Upper lobe of left lung (tissue), 6 donors: ENCODE measurements around the gene CDYL. TPM values are rescaled to one million over a fixed set of nuclear protein-coding genes. Genes with fewer than 3 reads are reported as not detected.

Experiments used
- ATAC-seq, 2 donors: fragments of 200-7000 bp; cut with Tn5 transposase; one replicate each; pipeline ENCODE4 v1.9.1; 2022; ENCODE audit warnings: mild to moderate bottlenecking in 2 of 2, moderate library complexity in 2 of 2; ENCODE audit not compliant: low FRiP score in 2 of 2
- DNase-seq, 2 donors: peaks; one replicate each; pipeline ENCODE4 v3.0.0-alpha.2; 2019 to 2020
- H3K27ac ChIP-seq, 4 donors: fragments of 200-600 bp; sonication (generic); one replicate each; pipeline ENCODE4 v1.5.1; 2016 to 2019
- H3K27me3 ChIP-seq, 4 donors: fragments of 200-600 bp; sonication (generic); one replicate each; pipeline ENCODE4 v1.5.1; 2017 to 2019
- H3K36me3 ChIP-seq, 4 donors: fragments of 200-600 bp; sonication (generic); one replicate each; pipeline ENCODE4 v1.5.1; 2016 to 2019
- H3K4me1 ChIP-seq, 4 donors: fragments of 200-600 bp; sonication (generic); one replicate each; pipeline ENCODE4 v1.5.1; 2018 to 2019
- H3K4me3 ChIP-seq, 4 donors: fragments of 200-600 bp; sonication (generic); one replicate each; pipeline ENCODE4 v1.5.1; 2017 to 2019; ENCODE audit warnings: mild to moderate bottlenecking in 2 of 4, moderate library complexity in 1 of 4
- H3K9me3 ChIP-seq, 4 donors: fragments of 200-600 bp; sonication (generic); one replicate each; pipeline ENCODE4 v1.5.1; 2018 to 2019
- EP300 ChIP-seq, 4 donors: sonication (generic); formaldehyde crosslinking; IDR thresholded peaks; one replicate each; pipeline ENCODE4 v1.5.1; 2017; ENCODE audit warnings: antibody characterized with exemption in 4 of 4, control low read depth in 2 of 4
- POLR2A ChIP-seq, 4 donors: fragments of 450-650 bp; IDR thresholded peaks; one replicate each; pipeline ENCODE4 v1.5.1; 2016 to 2017; ENCODE audit warnings: antibody characterized with exemption in 4 of 4, mild to moderate bottlenecking in 2 of 4
- POLR2AphosphoS5 ChIP-seq, 2 donors: sonication (generic); formaldehyde crosslinking; IDR thresholded peaks; one replicate each; pipeline ENCODE4 v1.5.1; 2017; ENCODE audit warnings: antibody characterized with exemption in 2 of 2
- WGBS, 2 donors: methylation state at CpG; one replicate each; pipeline ENCODE4 v1.1.5; 2017 to 2018; 5-methylcytosine and 5-hydroxymethylcytosine counted together
- total RNA-seq, 6 donors: library from RNA; depleted of rRNA in 4 of 6; stranded (reverse); fragments of >200 nt in 4 of 6; gene quantifications; one replicate each; pipeline versions ENCODE4 v1.1.0 to v1.2.1, GENCODE V29; 2016 to 2021
- TF ChIP-seq, protein P1 (sequence below), 6 experiments: fragments of 450-650 bp in 4 of 6; fragments of 200-600 bp in 2 of 6; sonication (generic) in 2 of 6; IDR thresholded peaks; one replicate each; pipeline ENCODE4 v1.5.1; 2016 to 2019; ENCODE audit warnings: antibody characterized with exemption in 6 of 6
- donor health status: DM: no; HTN: no; CAD: no; lungs with moderate emphysema.
- donor health status: DM: no; HTN: yes; CAD: no; lungs with severe emphysema.

Gene CDYL
- total RNA-seq, 6 donors from 2014 or later: 17.6 to 48.9 (median 32.9) TPM

DNA sequence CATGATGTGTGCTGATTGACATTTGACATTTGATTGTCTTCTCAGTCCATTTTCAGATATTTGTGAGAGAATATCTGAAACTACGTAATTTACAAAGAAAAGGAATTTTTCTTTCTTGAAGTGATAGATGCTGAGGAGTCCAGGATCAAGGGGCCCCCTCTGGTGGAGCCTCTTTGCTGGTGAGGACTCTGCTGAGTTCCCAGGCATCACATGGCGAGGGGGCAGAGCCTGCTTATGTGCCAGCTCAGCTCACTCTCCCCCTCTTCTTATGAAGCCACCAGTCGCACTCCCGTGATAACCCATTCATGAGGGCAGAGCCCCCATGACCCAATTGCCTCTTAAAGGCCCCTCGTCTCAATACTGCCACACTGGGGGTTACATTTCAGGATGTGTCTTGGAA is 136.4 kb downstream of the CDYL start:
- TF ChIP-seq POLR2AphosphoS5 (IDR thresholded peaks at IDR 0.05): no peak
- TF ChIP-seq, protein P1, sequence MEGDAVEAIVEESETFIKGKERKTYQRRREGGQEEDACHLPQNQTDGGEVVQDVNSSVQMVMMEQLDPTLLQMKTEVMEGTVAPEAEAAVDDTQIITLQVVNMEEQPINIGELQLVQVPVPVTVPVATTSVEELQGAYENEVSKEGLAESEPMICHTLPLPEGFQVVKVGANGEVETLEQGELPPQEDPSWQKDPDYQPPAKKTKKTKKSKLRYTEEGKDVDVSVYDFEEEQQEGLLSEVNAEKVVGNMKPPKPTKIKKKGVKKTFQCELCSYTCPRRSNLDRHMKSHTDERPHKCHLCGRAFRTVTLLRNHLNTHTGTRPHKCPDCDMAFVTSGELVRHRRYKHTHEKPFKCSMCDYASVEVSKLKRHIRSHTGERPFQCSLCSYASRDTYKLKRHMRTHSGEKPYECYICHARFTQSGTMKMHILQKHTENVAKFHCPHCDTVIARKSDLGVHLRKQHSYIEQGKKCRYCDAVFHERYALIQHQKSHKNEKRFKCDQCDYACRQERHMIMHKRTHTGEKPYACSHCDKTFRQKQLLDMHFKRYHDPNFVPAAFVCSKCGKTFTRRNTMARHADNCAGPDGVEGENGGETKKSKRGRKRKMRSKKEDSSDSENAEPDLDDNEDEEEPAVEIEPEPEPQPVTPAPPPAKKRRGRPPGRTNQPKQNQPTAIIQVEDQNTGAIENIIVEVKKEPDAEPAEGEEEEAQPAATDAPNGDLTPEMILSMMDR (IDR thresholded peaks at IDR 0.05): no peak
- no peak for TF ChIP-seq POLR2A (IDR thresholded peaks at IDR 0.05)
- no peak for TF ChIP-seq EP300 (IDR thresholded peaks at IDR 0.05)
- Histone ChIP-seq H3K36me3 (peaks cover 0 to 5% (median 0%) of the 10 kb centered on the region in 4 donors), H3K27me3 (no peaks in the 10 kb centered on the region), H3K4me1 (peaks cover 5 to 33% (median 17%) of the 10 kb centered on the region in 4 donors), H3K9me3 (no peaks in the 10 kb centered on the region), H3K4me3 (no peak overlapping the region), H3K27ac (no peak overlapping the region)
- 94 to 97% methylated on average over 5 of the region's 5 CpGs for WGBS, 2 donors
- ATAC-seq (no peak), DNase-seq (no peak)

DNA sequence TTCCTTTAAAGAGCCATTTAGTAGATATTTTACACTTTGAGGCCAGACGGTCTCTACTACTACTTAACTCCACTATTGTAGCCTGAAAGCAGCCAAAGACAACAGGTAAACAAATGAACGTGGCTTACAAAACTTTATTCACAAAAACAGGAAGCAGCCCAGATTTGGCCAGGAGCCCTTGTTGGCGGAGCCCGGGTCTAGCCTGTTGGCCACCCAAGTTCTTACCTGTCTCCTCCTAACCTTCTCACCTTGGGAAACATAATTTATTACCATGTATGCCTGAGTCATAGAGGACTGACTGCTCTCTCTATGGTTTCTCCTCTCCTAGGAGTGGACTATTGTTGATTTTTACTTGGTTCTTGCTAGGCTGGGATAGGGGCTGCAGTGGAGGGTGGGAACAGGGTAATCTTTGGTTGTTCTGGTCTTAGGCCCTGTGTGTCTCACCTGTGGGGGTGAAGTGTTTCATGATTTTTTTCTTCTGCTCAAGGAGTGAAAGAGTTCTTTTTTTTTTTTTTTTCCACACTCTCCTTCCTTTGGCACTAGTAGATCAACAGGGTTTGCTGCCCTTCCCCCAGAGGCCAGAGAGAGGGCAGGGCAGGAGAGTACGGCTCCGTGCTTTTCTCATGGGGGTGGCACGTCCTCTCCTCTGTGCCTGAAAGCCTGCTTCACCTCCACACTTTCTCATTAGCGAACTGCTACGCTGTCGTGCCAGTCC is 137.7 kb downstream of the CDYL start:
- no peaks in the 10 kb centered on the region for H3K9me3 ChIP-seq
- no peaks in the 10 kb centered on the region for H3K27me3 ChIP-seq
- ATAC-seq: no peak
- H3K27ac ChIP-seq: no peak overlapping the region
- TF ChIP-seq POLR2A (IDR thresholded peaks at IDR 0.05): no peak
- DNase-seq: no peak
- H3K4me3 ChIP-seq: no peak overlapping the region
- H3K36me3 ChIP-seq: peaks cover 0 to 1% (median 0%) of the 10 kb centered on the region in 4 donors
- WGBS, 2 donors: 59 to 68% methylated on average over 10 of the region's 10 CpGs
- peaks cover 5 to 33% (median 16%) of the 10 kb centered on the region in 4 donors for H3K4me1 ChIP-seq

- ATAC-seq: no peak
- TF ChIP-seq POLR2AphosphoS5 (IDR thresholded peaks at IDR 0.05) (no peak), POLR2A (IDR thresholded peaks at IDR 0.05) (no peak), EP300 (IDR thresholded peaks at IDR 0.05) (no peak)
- TF ChIP-seq, protein P1 (IDR thresholded peaks at IDR 0.05): no peak
- H3K4me1 ChIP-seq: peaks cover 5 to 33% (median 16%) of the 10 kb centered on the region in 4 donors
- H3K4me3 ChIP-seq: no peak overlapping the region
- no peak overlapping the region for H3K27ac ChIP-seq
- H3K27me3 ChIP-seq: no peaks in the 10 kb centered on the region
- no peaks in the 10 kb centered on the region for H3K9me3 ChIP-seq
- DNase-seq: no peak
- WGBS, 2 donors: 61 to 82% methylated on average over 8 to 14 of the region's 14 CpGs
- H3K36me3 ChIP-seq: no peaks in the 10 kb centered on the region
Measured at GRCh38 chr6:4914420-4915159, 138.4 kb downstream of the CDYL start.

GRCh38 chr6:4916954-4917561 is 140.9 kb downstream of the CDYL start:
- DNase-seq (no peak), ATAC-seq (no peak)
- 52 to 82% methylated on average over 5 of the region's 5 CpGs for WGBS, 2 donors
- Histone ChIP-seq H3K36me3 (no peaks in the 10 kb centered on the region), H3K9me3 (no peaks in the 10 kb centered on the region), H3K27ac (no peak overlapping the region), H3K4me1 (peaks cover 5 to 16% (median 13%) of the 10 kb centered on the region in 4 donors), H3K4me3 (no peak overlapping the region), H3K27me3 (no peaks in the 10 kb centered on the region)
- TF ChIP-seq, protein P1 (IDR thresholded peaks at IDR 0.05): no peak
- TF ChIP-seq POLR2AphosphoS5 (IDR thresholded peaks at IDR 0.05) (no peak), EP300 (IDR thresholded peaks at IDR 0.05) (no peak), POLR2A (IDR thresholded peaks at IDR 0.05) (no peak)

- H3K4me1 ChIP-seq: no peaks in the 10 kb centered on the region
Measured at GRCh38 chr6:4920914-4921410, 144.8 kb downstream of the CDYL start.

More at GRCh38 chr6:4920914-4921410, 144.8 kb downstream of the CDYL start:
- no peaks in the 10 kb centered on the region for H3K9me3 ChIP-seq
- no peak for ATAC-seq
- no peaks in the 10 kb centered on the region for H3K27me3 ChIP-seq
- no peak overlapping the region for H3K27ac ChIP-seq
- H3K36me3 ChIP-seq: no peaks in the 10 kb centered on the region
- DNase-seq: no peak
- no peak overlapping the region for H3K4me3 ChIP-seq
- 87 to 88% methylated on average over 5 of the region's 5 CpGs for WGBS, 2 donors
- no peak for TF ChIP-seq POLR2A (IDR thresholded peaks at IDR 0.05)
- TF ChIP-seq, protein P1 (IDR thresholded peaks at IDR 0.05): no peak
- no peak for TF ChIP-seq EP300 (IDR thresholded peaks at IDR 0.05)
- TF ChIP-seq POLR2AphosphoS5 (IDR thresholded peaks at IDR 0.05): no peak
